Calu3 (cell line): ENCODE measurements around the gene LDB3. TPM values are rescaled to one million over a fixed set of nuclear protein-coding genes. Genes with fewer than 3 reads are reported as not detected.

Experiments
- BruUV-seq: library from RNA; stranded (reverse); fragments of 400-500 nt; replicated peaks from 2 replicates; lab custom pipeline; 2021; lab: Mats Ljungman, UMichigan
- CTCF ChIA-PET: fragments of 300-600 bp; sonication (Branson Sonifier 250); formaldehyde crosslinking; loops from one replicate; lab custom pipeline; 2022; ENCODE audit warnings: antibody characterized with exemption; lab: Charles Lee
- DNase-seq: peaks from one replicate; pipeline ENCODE4 v3.0.0; 2022
- H3K27ac Mint-ChIP-seq: one replicate; pipeline ENCODE4 v1.8.0; 2022; ENCODE audit warnings: mixed read lengths; ENCODE audit not compliant: unreplicated experiment
- H3K27me3 Mint-ChIP-seq: one replicate; pipeline ENCODE4 v1.8.0; 2022; ENCODE audit warnings: mixed read lengths; ENCODE audit not compliant: unreplicated experiment
- H3K36me3 Mint-ChIP-seq: one replicate; pipeline ENCODE4 v1.8.0; 2022; ENCODE audit warnings: mild to moderate bottlenecking, moderate library complexity, mixed read lengths; ENCODE audit not compliant: insufficient read depth, unreplicated experiment
- H3K4me1 Mint-ChIP-seq: one replicate; pipeline ENCODE4 v1.8.0; 2022; ENCODE audit warnings: mild to moderate bottlenecking, low read depth, mixed read lengths; ENCODE audit not compliant: unreplicated experiment
- H3K4me3 Mint-ChIP-seq: one replicate; pipeline ENCODE4 v1.8.0; 2022; ENCODE audit warnings: mild to moderate bottlenecking, low read depth, moderate library complexity, mixed read lengths; ENCODE audit not compliant: unreplicated experiment
- H3K9me3 Mint-ChIP-seq: one replicate; pipeline ENCODE4 v1.8.0; 2022; ENCODE audit warnings: low read depth, mixed read lengths; ENCODE audit not compliant: unreplicated experiment
- CTCF ChIP-seq: fragments of 200-600 bp; IDR thresholded peaks from one replicate; pipeline ENCODE4 v1.8.0; 2022; ENCODE audit warnings: antibody characterized with exemption; ENCODE audit not compliant: unreplicated experiment
- intact Hi-C: fragments of 100-400 bp; cut with micrococcal nuclease; formaldehyde crosslinking; loops from one replicate; pipeline ENCODE4 v1.10.0; 2022; ENCODE audit not compliant: unreplicated experiment
- total RNA-seq: library from RNA; stranded (reverse); gene quantifications from 2 replicates; pipeline ENCODE4 v1.2.3, GENCODE V29; 2022

The LDB3 gene
- total RNA-seq, 1 experiment from 2014 or later: not detected

GRCh38 chr10:86726677-86726999 is 58.3 kb downstream of the LDB3 start:
- Mint-ChIP-seq H3K27ac (no peak overlapping the region), H3K4me3 (no peak overlapping the region), H3K36me3 (no peaks in the 10 kb centered on the region), H3K27me3 (no peaks in the 10 kb centered on the region), H3K4me1 (no peaks in the 10 kb centered on the region), H3K9me3 (no peaks in the 10 kb centered on the region)
- no TSS peak for BruUV-seq
- DNase-seq: no peak
- no peak for TF ChIP-seq CTCF
- CTCF ChIA-PET: no interaction called here
- intact Hi-C loops: no loop called here

GRCh38 chr10:86727470-86727869 is 59.2 kb downstream of the LDB3 start:
- no peak for DNase-seq
- TF ChIP-seq CTCF: no peak
- no peaks in the 10 kb centered on the region for H3K9me3 Mint-ChIP-seq
- BruUV-seq: no TSS peak
- no peaks in the 10 kb centered on the region for H3K27me3 Mint-ChIP-seq
- CTCF ChIA-PET: interaction anchor here (0.6 to 1.0 kb wide), 2 partner anchors 13 to 14 kb away, joined by 8 to 9 read pairs; no protein-coding TSS in a partner anchor
- H3K4me3 Mint-ChIP-seq: no peak overlapping the region
- H3K27ac Mint-ChIP-seq: no peak overlapping the region
- intact Hi-C loops: no loop called here
- no peaks in the 10 kb centered on the region for H3K4me1 Mint-ChIP-seq
- no peaks in the 10 kb centered on the region for H3K36me3 Mint-ChIP-seq

GRCh38 chr10:86728056-86728455 is 59.7 kb downstream of the LDB3 start:
- no peak for TF ChIP-seq CTCF
- Mint-ChIP-seq H3K4me1 (no peaks in the 10 kb centered on the region), H3K4me3 (no peak overlapping the region), H3K27me3 (no peaks in the 10 kb centered on the region), H3K27ac (no peak overlapping the region), H3K36me3 (no peaks in the 10 kb centered on the region), H3K9me3 (no peaks in the 10 kb centered on the region)
- CTCF ChIA-PET: interaction anchor here (0.6 to 1.0 kb wide), 2 partner anchors 13 kb away, joined by 8 to 9 read pairs; no protein-coding TSS in a partner anchor
- DNase-seq: no peak
- BruUV-seq: no TSS peak
- intact Hi-C loops: no loop called here

GRCh38 chr10:86729677-86730076 is 61.4 kb downstream of the LDB3 start:
- CTCF ChIA-PET: interaction anchor here (0.6 kb wide), 1 partner anchor 17 kb away, joined by 3 read pairs; no protein-coding TSS in a partner anchor
- TF ChIP-seq CTCF: no peak
- no peaks in the 10 kb centered on the region for H3K9me3 Mint-ChIP-seq
- H3K36me3 Mint-ChIP-seq: no peaks in the 10 kb centered on the region
- H3K27me3 Mint-ChIP-seq: no peaks in the 10 kb centered on the region
- BruUV-seq: no TSS peak
- intact Hi-C loops: no loop called here
- H3K4me3 Mint-ChIP-seq: no peak overlapping the region
- no peaks in the 10 kb centered on the region for H3K4me1 Mint-ChIP-seq
- DNase-seq: no peak
- H3K27ac Mint-ChIP-seq: no peak overlapping the region
